Gastroesophageal sphincter (tissue), 3 donors: ENCODE results near the gene ZNF83.

Experiments used
- CTCF ChIP-seq, 4 experiments: fragments of 200-600 bp in 2 of 4; fragments of 450-650 bp in 2 of 4; sonication (generic) in 1 of 4; IDR thresholded peaks; one replicate each; pipeline ENCODE4 v1.5.1; 2017 to 2019; ENCODE audit warnings: antibody characterized with exemption in 4 of 4, mild to moderate bottlenecking in 2 of 4, moderate library complexity in 2 of 4
- EP300 ChIP-seq: sonication (generic); formaldehyde crosslinking; IDR thresholded peaks from one replicate; pipeline ENCODE4 v1.6.1; 2017; ENCODE audit warnings: antibody characterized with exemption, mild to moderate bottlenecking
- POLR2A ChIP-seq, 2 donors: fragments of 450-650 bp; IDR thresholded peaks; one replicate each; pipeline ENCODE4 v1.6.1; 2017; ENCODE audit warnings: antibody characterized with exemption in 2 of 2, mild to moderate bottlenecking in 2 of 2, moderate library complexity in 1 of 2
- POLR2AphosphoS5 ChIP-seq: sonication (generic); formaldehyde crosslinking; IDR thresholded peaks from one replicate; pipeline ENCODE4 v1.6.1; 2017; ENCODE audit warnings: antibody characterized with exemption

GRCh38 chr19:52603558-52604207 is 34.5 kb downstream of the ZNF83 start:
- TF ChIP-seq CTCF (IDR thresholded peaks at IDR 0.05) (no peak), POLR2AphosphoS5 (no peak), POLR2A (IDR thresholded peaks at IDR 0.05) (no peak), EP300 (no peak)
